COLO668 (cell line): Measurements from ENCODE around the gene SYNGR3.
"Not testable (repeated sequence)": the region's sequence is repeated elsewhere in the genome, so short reads cannot be mapped to it uniquely, and the experiment has no call there.

ENCODE experiments used
- DNase-seq: peaks from one replicate; lab custom pipeline; 2025; ENCODE audit not compliant: unreplicated experiment; lab: John Stamatoyannopoulos, UW

The SYNGR3 gene

GRCh38 chr16:2027024-2028010 is 37.5 kb downstream of the SYNGR3 start:
- peak; percentile 68 for DNase-seq

GRCh38 chr16:2028146-2028545 is 38.4 kb downstream of the SYNGR3 start:
- peak; percentile 42 for DNase-seq

- peak; percentile 89 for DNase-seq
Observed at GRCh38 chr16:2028620-2029220, 39.0 kb downstream of the SYNGR3 start.

- no peak for DNase-seq
Observed at GRCh38 chr16:2029350-2029749, 39.6 kb downstream of the SYNGR3 start.

GRCh38 chr16:2030036-2030435 is 40.3 kb downstream of the SYNGR3 start:
- no peak for DNase-seq

- DNase-seq: no peak
Observed at GRCh38 chr16:2031081-2031577, 41.4 kb downstream of the SYNGR3 start.

GRCh38 chr16:2032285-2033056 is 42.7 kb downstream of the SYNGR3 start:
- no peak for DNase-seq

- peak; percentile 48 for DNase-seq
Observed at GRCh38 chr16:2033057-2033908, 43.5 kb downstream of the SYNGR3 start.

- DNase-seq: not testable (repeated sequence)
Observed at GRCh38 chr16:2033909-2034695, 44.3 kb downstream of the SYNGR3 start.

- no peak for DNase-seq
Observed at GRCh38 chr16:2034696-2035430, 45.1 kb downstream of the SYNGR3 start.

GRCh38 chr16:2035431-2036199 is 45.8 kb downstream of the SYNGR3 start:
- peak; percentile 93 for DNase-seq

- peak; percentile 75 for DNase-seq
Observed at GRCh38 chr16:2036200-2036966, 46.6 kb downstream of the SYNGR3 start.

GRCh38 chr16:2037115-2037514 is 47.3 kb downstream of the SYNGR3 start:
- peak; percentile 59 for DNase-seq

GRCh38 chr16:2037647-2038381 is 48.0 kb downstream of the SYNGR3 start:
- no peak for DNase-seq

GRCh38 chr16:2038382-2039231 is 48.8 kb downstream of the SYNGR3 start:
- peak; percentile 19 for DNase-seq
